Lower lobe of right lung (tissue), 2 donors: Measurements from ENCODE around the gene ZYG11B. TPM values are rescaled to one million over a fixed set of nuclear protein-coding genes. Genes with fewer than 3 reads are reported as not detected.
"Not testable (repeated sequence)": the region's sequence is repeated elsewhere in the genome, so short reads cannot be mapped to it uniquely, and the experiment has no call there.

Source experiments
- ATAC-seq, 2 donors: fragments of 200-7000 bp; cut with Tn5 transposase; one replicate each; pipeline ENCODE4 v1.9.1; 2020 to 2022; ENCODE audit warnings: mild to moderate bottlenecking in 2 of 2, moderate library complexity in 2 of 2
- DNase-seq: peaks from one replicate; pipeline ENCODE4 v3.0.0-alpha.2; 2020
- H3K27ac ChIP-seq: fragments of 200-600 bp; one replicate; pipeline ENCODE4 v1.8.0; 2022
- H3K27me3 ChIP-seq: fragments of 200-600 bp; one replicate; pipeline ENCODE4 v1.8.0; 2022; ENCODE audit warnings: low read depth
- H3K36me3 ChIP-seq: fragments of 200-600 bp; one replicate; pipeline ENCODE4 v1.8.0; 2022; ENCODE audit warnings: mild to moderate bottlenecking
- H3K4me1 ChIP-seq: fragments of 200-600 bp; one replicate; pipeline ENCODE4 v1.8.0; 2022
- H3K4me3 ChIP-seq: fragments of 200-600 bp; one replicate; pipeline ENCODE4 v1.8.0; 2022; ENCODE audit warnings: mild to moderate bottlenecking
- H3K9me3 ChIP-seq: fragments of 200-600 bp; one replicate; pipeline ENCODE4 v1.8.0; 2022
- CTCF ChIP-seq: fragments of 200-600 bp; IDR thresholded peaks from one replicate; pipeline ENCODE4 v1.8.0; 2022; ENCODE audit warnings: antibody characterized with exemption, mild to moderate bottlenecking
- intact Hi-C: fragments of 100-400 bp; cut with DNase I; formaldehyde crosslinking; loops from one replicate; pipeline ENCODE4 v1.11.0; 2022
- total RNA-seq: library from RNA; stranded (reverse); fragmentation: NEBNext Ultra II Directional; extraction: Animal tissue kit (Norgen Biotek cat#: 25700); gene quantifications from one replicate; pipeline ENCODE4 v1.2.1, GENCODE V29; 2021
- donor health status: DM: no; HTN: yes; CAD: no; lungs with severe emphysema.

ZYG11B gene
- total RNA-seq, 1 donor from 2014 or later: 30.6 TPM

DNA sequence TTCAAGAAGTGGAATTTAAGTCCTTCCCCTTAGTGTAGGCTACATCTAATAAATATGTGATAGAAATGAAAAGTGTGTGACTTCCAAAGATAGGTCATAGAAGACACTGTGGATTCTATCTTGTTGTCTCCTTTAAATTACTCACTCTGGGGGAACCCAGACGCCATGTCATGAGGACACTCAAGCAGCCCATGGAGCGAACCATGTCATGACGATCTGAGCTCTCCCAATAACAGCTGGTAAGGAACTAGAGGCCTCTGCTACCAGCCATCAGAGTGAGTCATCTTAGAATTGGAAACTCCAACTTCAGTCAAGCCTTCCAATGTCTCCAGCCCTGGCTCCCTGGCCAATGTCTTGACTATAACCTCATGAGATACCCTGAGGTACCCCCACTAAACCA, 34.4 kb upstream of the ZYG11B start:
- no peak for ATAC-seq
- intact Hi-C loops: no loop called here

DNA sequence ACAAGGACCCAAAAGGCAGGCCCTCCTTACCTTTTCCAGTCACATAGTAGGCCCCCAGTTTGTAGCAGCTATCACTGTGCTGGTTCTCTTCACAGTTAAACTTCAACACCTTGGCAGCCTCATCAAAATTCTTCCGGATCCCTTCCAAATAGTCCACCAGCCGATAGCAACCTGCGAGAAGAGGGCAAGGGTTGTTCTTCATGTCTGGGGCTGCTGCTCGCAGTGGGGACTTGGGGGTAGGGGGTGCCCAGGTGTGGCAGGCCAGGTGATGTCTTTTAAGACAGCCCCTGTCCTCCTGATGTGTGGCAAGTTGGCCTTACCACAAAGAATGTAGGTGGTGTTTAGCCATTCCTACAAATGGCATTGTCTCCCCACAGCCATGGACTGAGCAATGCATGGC, 33.6 kb upstream of the ZYG11B start:
- ATAC-seq: no peak
- intact Hi-C loops: no loop called here
- Histone ChIP-seq H3K27ac (no peak overlapping the region), H3K36me3 (peaks cover 48% of the 10 kb centered on the region), H3K4me3 (no peak overlapping the region), H3K4me1 (peaks cover 8% of the 10 kb centered on the region), H3K9me3 (no peaks in the 10 kb centered on the region), H3K27me3 (no peaks in the 10 kb centered on the region)
- no peak for TF ChIP-seq CTCF
- DNase-seq: no peak

More for the DNA sequence above, 34.4 kb upstream of the ZYG11B start:
- no peak for DNase-seq
- no peaks in the 10 kb centered on the region for H3K27me3 ChIP-seq
- no peaks in the 10 kb centered on the region for H3K9me3 ChIP-seq
- H3K27ac ChIP-seq: no peak overlapping the region
- peaks cover 57% of the 10 kb centered on the region for H3K36me3 ChIP-seq
- peaks cover under 1% of the 10 kb centered on the region for H3K4me1 ChIP-seq
- no peak overlapping the region for H3K4me3 ChIP-seq
- TF ChIP-seq CTCF: no peak

GRCh38 chr1:52693351-52693750, 32.9 kb upstream of the ZYG11B start:
- H3K27me3 ChIP-seq, DNase-seq, H3K9me3 ChIP-seq, H3K27ac ChIP-seq, H3K4me3 ChIP-seq, intact Hi-C loops, ATAC-seq, H3K4me1 ChIP-seq: not testable (repeated sequence)
- peaks cover 43% of the 10 kb centered on the region for H3K36me3 ChIP-seq

- H3K4me3 ChIP-seq: no peak overlapping the region
- intact Hi-C loops: no loop called here
- peaks cover 39% of the 10 kb centered on the region for H3K36me3 ChIP-seq
- H3K4me1 ChIP-seq: peaks cover 13% of the 10 kb centered on the region
- ATAC-seq (no peak), DNase-seq (no peak)
- no peak for TF ChIP-seq CTCF
- H3K27me3 ChIP-seq: no peaks in the 10 kb centered on the region
- H3K9me3 ChIP-seq: no peaks in the 10 kb centered on the region
- no peak overlapping the region for H3K27ac ChIP-seq
Measured at GRCh38 chr1:52693843-52694242, 32.4 kb upstream of the ZYG11B start.

DNA sequence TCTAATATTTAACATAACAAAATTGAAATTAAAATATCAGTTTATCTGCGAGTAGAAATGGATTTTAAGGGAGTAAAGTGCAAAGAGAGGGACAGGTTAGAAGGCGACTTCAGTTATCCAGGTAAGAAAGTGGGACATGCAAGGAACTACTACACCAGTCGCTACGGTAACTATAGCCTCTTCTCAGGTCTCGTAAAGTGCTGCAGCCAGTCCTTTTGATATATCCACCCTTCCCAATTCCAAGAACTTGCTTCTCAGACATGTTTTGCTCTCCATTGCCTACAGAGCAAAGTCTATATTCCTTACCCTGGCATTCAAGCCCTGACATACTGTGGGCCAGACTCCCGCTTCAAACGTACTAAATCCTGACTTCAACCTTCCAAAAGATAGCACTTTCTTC, 30.6 kb upstream of the ZYG11B start:
- no peaks in the 10 kb centered on the region for H3K27me3 ChIP-seq
- no peak for ATAC-seq
- no peaks in the 10 kb centered on the region for H3K9me3 ChIP-seq
- no peak overlapping the region for H3K27ac ChIP-seq
- no peak for DNase-seq
- TF ChIP-seq CTCF: no peak
- peaks cover 15% of the 10 kb centered on the region for H3K4me1 ChIP-seq
- H3K4me3 ChIP-seq: no peak overlapping the region
- intact Hi-C loops: no loop called here
- H3K36me3 ChIP-seq: peaks cover 25% of the 10 kb centered on the region

- peak within 1 kb of the TSS; percentile 82 for H3K27ac ChIP-seq
- peaks cover 1% of the 10 kb centered on the region for H3K36me3 ChIP-seq
- peak within 1 kb of the TSS; percentile 87 for H3K4me3 ChIP-seq
- ATAC-seq: peak; percentile 94
- H3K27me3 ChIP-seq: no peaks in the 10 kb centered on the region
- intact Hi-C loops: no loop called here
- peaks cover 20% of the 10 kb centered on the region for H3K4me1 ChIP-seq
- peak; percentile 92 for DNase-seq
- H3K9me3 ChIP-seq: no peaks in the 10 kb centered on the region
- no peak for TF ChIP-seq CTCF
Measured at GRCh38 chr1:52697795-52698674, 28.2 kb upstream of the ZYG11B start, which contains the start of gene COA7. COA7 (minus strand) TSS chr1:52698347; CDS start chr1:52698326, 21 bp downstream.
